Suppressor macrophage treated with lipopolysaccharide for 4 hours (primary cell): Measurements from ENCODE around the gene ITGBL1.

Experiments used
- DNase-seq: peaks from one replicate; pipeline ENCODE4 v3.0.0-alpha.2; 2020

The ITGBL1 gene

DNA sequence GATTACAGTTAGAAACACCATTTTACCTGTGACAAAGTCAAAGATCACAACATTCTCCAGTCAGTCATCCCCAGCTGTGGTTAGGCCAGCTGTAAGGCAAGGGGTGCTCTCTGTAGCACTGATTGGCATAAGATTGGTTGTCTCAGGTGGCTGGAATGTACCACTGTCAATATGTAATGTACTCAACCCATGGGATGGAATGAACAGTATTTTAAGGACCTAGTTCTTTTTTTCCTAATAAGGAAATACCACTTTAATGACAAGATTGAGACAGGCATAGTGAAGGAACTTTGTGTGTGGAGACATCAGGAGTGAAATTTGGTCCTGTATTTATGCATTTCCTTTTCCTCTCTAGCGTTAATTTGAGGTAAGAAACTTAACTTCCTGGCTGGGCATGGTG is 310.7 kb downstream of the ITGBL1 start:
- no peak for DNase-seq
